LNCAP (cell line): ENCODE data around the gene FSHR.

ENCODE experiments used
- CTCF ChIP-seq: fragments of 450-650 bp; IDR thresholded peaks from 2 replicates; pipeline ENCODE4 v1.5.1; 2017; ENCODE audit warnings: mild to moderate bottlenecking

The FSHR gene

GRCh38 chr2:49111456-49111855, 42.9 kb downstream of the FSHR start:
- TF ChIP-seq CTCF = no peak

- TF ChIP-seq CTCF = no peak
These were observed 43.3 kb downstream of the FSHR start for GRCh38 chr2:49111006-49111405.

GRCh38 chr2:49110571-49110970, 43.7 kb downstream of the FSHR start:
- TF ChIP-seq CTCF = no peak

GRCh38 chr2:49108851-49109250, 45.5 kb downstream of the FSHR start:
- no peak for TF ChIP-seq CTCF

GRCh38 chr2:49108436-49108835, 45.9 kb downstream of the FSHR start:
- no peak for TF ChIP-seq CTCF

- TF ChIP-seq CTCF = no peak
These were observed 48.8 kb downstream of the FSHR start for GRCh38 chr2:49105506-49105905.

GRCh38 chr2:49102146-49102545, 52.2 kb downstream of the FSHR start:
- no peak for TF ChIP-seq CTCF

GRCh38 chr2:49080681-49081080, 73.6 kb downstream of the FSHR start:
- TF ChIP-seq CTCF = no peak
